ENCODE data around the gene IFNA2.

- TF ChIP-seq CTCF (IDR thresholded peaks at IDR 0.05; ENCODE audit: low read length), result no peak
- no peak for TF ChIP-seq EZH2 (optimal IDR thresholded peaks at IDR 0.05; ENCODE audit: low read depth, low read length)
- no peak for TF ChIP-seq EZH2phosphoT487 (IDR thresholded peaks at IDR 0.05; ENCODE audit: low read length)
Measured at GRCh38 chr9:21367957-21368356, 17.2 kb downstream of the IFNA2 start, which contains the start of gene IFNA13.

All from MM.1S (cell line).